ENCODE data around the gene SPNS1.

Gene SPNS1

DNA sequence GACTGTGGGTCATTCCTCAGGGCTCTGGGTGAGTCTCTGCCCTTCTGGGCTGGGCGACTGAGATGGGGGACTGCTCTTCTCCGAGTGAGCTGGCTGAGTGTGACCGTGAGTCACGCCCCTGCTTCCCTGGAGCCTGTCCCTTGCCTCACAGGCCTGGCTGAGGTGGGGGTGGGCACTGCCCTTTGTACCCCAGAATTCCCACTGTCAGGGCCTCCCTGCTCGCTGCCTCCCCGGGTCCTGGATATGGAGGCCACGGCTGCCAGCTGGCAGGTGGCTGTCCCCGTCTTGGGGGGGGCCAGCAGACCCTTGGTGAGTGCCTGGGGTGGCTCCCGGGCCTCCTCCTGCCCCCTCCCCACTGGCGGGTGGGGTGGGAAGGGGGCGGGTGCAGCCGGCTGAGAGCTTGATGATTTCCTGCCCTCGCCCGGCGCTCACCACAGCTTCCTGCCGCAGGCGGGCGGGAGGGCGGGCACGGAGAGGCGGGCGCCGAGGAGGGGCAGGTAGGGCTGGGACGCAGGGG, 10.1 kb downstream of the SPNS1 start, which contains the start of gene LAT:
TSS of gene LAT (plus strand) at position 434 of the 517 bp plus-strand sequence. CDS start 366 bp downstream, outside the sequence.
- peaks cover 28% of the 10 kb centered on the region for H3K36me3 ChIP-seq (ENCODE audit: low read depth)
- H3K27ac ChIP-seq (ENCODE audit: poor library complexity, severe bottlenecking) = no peak within 1 kb of the TSS
- no peaks in the 10 kb centered on the region for H3K27me3 ChIP-seq (ENCODE audit: insufficient read depth, poor library complexity, severe bottlenecking)
- TF ChIP-seq, protein P1, sequence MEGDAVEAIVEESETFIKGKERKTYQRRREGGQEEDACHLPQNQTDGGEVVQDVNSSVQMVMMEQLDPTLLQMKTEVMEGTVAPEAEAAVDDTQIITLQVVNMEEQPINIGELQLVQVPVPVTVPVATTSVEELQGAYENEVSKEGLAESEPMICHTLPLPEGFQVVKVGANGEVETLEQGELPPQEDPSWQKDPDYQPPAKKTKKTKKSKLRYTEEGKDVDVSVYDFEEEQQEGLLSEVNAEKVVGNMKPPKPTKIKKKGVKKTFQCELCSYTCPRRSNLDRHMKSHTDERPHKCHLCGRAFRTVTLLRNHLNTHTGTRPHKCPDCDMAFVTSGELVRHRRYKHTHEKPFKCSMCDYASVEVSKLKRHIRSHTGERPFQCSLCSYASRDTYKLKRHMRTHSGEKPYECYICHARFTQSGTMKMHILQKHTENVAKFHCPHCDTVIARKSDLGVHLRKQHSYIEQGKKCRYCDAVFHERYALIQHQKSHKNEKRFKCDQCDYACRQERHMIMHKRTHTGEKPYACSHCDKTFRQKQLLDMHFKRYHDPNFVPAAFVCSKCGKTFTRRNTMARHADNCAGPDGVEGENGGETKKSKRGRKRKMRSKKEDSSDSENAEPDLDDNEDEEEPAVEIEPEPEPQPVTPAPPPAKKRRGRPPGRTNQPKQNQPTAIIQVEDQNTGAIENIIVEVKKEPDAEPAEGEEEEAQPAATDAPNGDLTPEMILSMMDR (IDR thresholded peaks at IDR 0.05; ENCODE audit: poor library complexity, severe bottlenecking) = no peak
- H3K9me3 ChIP-seq (ENCODE audit: severe bottlenecking) = no peaks in the 10 kb centered on the region
- H3K4me1 ChIP-seq (ENCODE audit: insufficient read depth, poor library complexity, severe bottlenecking) = no peaks in the 10 kb centered on the region
- H3K4me3 ChIP-seq (ENCODE audit: severe bottlenecking) = no peak within 1 kb of the TSS
- DNase-seq (ENCODE audit: low spot score) (peak; percentile 49), ATAC-seq (ENCODE audit: low read depth) (peak; percentile 18; the same call in 1 of the 3 replicates)

DNA sequence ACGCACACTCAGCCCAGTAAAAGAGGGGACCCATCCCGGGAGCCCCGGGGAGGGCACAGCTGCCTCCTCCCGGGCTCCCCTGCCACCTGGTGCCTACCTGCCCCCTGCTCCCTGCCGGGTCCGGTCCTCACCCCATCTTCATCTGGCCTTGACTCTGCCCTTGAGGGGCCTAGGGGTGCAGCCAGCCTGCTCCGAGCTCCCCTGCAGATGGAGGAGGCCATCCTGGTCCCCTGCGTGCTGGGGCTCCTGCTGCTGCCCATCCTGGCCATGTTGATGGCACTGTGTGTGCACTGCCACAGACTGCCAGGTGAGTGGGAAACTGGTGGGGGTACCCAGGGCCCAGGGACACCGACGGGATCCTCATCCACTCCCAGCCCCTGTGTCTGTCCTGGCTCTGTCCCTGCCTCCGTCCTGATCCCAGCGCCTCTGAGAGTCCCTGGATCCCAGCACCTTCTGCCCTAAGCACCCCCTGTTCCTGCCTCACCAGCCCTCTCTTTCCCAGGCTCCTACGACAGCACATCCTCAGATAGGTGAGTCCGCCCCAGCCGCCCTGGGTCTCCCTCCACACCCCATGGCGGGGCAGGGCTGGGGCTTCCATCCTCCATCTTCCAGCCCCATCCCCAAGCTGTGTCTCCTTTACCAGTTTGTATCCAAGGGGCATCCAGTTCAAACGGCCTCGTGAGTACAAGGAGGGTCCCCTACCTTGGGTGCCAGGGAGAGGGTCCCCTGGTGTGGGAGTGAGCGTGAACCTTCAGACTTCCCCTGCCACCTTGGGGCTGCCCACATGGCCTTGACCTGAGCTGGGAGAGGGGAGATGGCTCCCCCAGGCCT, 10.8 kb downstream of the SPNS1 start:
- Histone ChIP-seq H3K27ac (ENCODE audit: poor library complexity, severe bottlenecking) (no peak overlapping the region), H3K27me3 (ENCODE audit: insufficient read depth, poor library complexity, severe bottlenecking) (no peaks in the 10 kb centered on the region), H3K4me1 (ENCODE audit: insufficient read depth, poor library complexity, severe bottlenecking) (no peaks in the 10 kb centered on the region), H3K4me3 (ENCODE audit: severe bottlenecking) (no peak overlapping the region), H3K36me3 (ENCODE audit: low read depth) (peaks cover 28% of the 10 kb centered on the region), H3K9me3 (ENCODE audit: severe bottlenecking) (no peaks in the 10 kb centered on the region)
- no peak for DNase-seq (ENCODE audit: low spot score)
- TF ChIP-seq, protein P1 (IDR thresholded peaks at IDR 0.05; ENCODE audit: poor library complexity, severe bottlenecking) = no peak
- no peak for ATAC-seq (ENCODE audit: low read depth)

DNA sequence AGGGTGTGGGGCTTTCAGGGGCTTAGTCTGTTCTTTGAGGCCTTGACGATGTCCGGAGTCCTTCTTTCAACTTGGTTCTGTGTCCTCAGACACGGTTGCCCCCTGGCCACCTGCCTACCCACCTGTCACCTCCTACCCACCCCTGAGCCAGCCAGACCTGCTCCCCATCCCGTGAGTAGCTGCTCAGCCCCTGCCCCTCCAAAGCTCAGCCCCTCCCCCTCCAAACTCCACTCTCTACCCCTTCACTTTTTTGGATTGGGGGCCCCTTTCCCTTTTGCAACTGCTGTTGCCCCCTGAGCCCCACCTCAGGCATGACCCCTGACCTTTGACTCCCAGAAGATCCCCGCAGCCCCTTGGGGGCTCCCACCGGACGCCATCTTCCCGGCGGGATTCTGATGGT, 11.5 kb downstream of the SPNS1 start:
- Histone ChIP-seq H3K27me3 (ENCODE audit: insufficient read depth, poor library complexity, severe bottlenecking) (no peaks in the 10 kb centered on the region), H3K4me3 (ENCODE audit: severe bottlenecking) (no peak overlapping the region), H3K4me1 (ENCODE audit: insufficient read depth, poor library complexity, severe bottlenecking) (no peaks in the 10 kb centered on the region), H3K9me3 (ENCODE audit: severe bottlenecking) (no peaks in the 10 kb centered on the region), H3K27ac (ENCODE audit: poor library complexity, severe bottlenecking) (no peak overlapping the region), H3K36me3 (ENCODE audit: low read depth) (peaks cover 25% of the 10 kb centered on the region)
- TF ChIP-seq, protein P1 (IDR thresholded peaks at IDR 0.05; ENCODE audit: poor library complexity, severe bottlenecking) = no peak
- DNase-seq (ENCODE audit: low spot score) (no peak), ATAC-seq (ENCODE audit: low read depth) (no peak)

DNA sequence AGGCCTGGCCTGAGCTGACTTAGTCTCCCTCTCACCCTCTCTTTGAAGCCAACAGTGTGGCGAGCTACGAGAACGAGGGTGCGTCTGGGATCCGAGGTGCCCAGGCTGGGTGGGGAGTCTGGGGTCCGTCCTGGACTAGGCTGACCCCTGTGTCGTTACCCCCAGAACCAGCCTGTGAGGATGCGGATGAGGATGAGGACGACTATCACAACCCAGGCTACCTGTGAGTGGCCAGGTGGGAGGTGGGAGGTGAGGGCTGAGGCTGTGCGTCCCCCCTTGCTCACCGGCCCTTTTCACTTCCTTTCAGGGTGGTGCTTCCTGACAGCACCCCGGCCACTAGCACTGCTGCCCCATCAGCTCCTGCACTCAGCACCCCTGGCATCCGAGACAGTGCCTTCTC, 11.9 kb downstream of the SPNS1 start:
- Histone ChIP-seq H3K9me3 (ENCODE audit: severe bottlenecking) (no peaks in the 10 kb centered on the region), H3K4me3 (ENCODE audit: severe bottlenecking) (no peak overlapping the region), H3K27me3 (ENCODE audit: insufficient read depth, poor library complexity, severe bottlenecking) (no peaks in the 10 kb centered on the region), H3K27ac (ENCODE audit: poor library complexity, severe bottlenecking) (no peak overlapping the region), H3K36me3 (ENCODE audit: low read depth) (peaks cover 22% of the 10 kb centered on the region), H3K4me1 (ENCODE audit: insufficient read depth, poor library complexity, severe bottlenecking) (no peaks in the 10 kb centered on the region)
- ATAC-seq (ENCODE audit: low read depth) = no peak
- TF ChIP-seq, protein P1 (IDR thresholded peaks at IDR 0.05; ENCODE audit: poor library complexity, severe bottlenecking) = no peak
- no peak for DNase-seq (ENCODE audit: low spot score)
